T-helper 17 cell (primary cell): ENCODE results near the gene TXNL4B. TPM values are rescaled to one million over a fixed set of nuclear protein-coding genes. Genes with fewer than 3 reads are reported as not detected.

Source experiments
- ATAC-seq: fragments of 150-1000 bp; cut with Tn5 transposase; 2 replicates; pipeline ENCODE4 v1.10.0; 2021; ENCODE audit warnings: mild to moderate bottlenecking, moderate library complexity
- DNase-seq, 3 donors: peaks; one replicate each; pipeline versions ENCODE4 v3.0.0 to v3.0.0-alpha.2; 2020 to 2021
- H3K9me3 ChIP-seq: one replicate; pipeline ENCODE4 v1.7.0; 2013; ENCODE audit warnings: low read length, mild to moderate bottlenecking; ENCODE audit not compliant: control insufficient read depth, poor library complexity, severe bottlenecking
- H3K27ac Mint-ChIP-seq: one replicate; pipeline ENCODE4 v1.8.0; 2022; ENCODE audit warnings: mild to moderate bottlenecking, moderate library complexity, mixed read lengths
- H3K27me3 Mint-ChIP-seq: one replicate; pipeline ENCODE4 v1.8.0; 2022; ENCODE audit warnings: mixed read lengths
- H3K36me3 Mint-ChIP-seq: one replicate; pipeline ENCODE4 v1.8.0; 2022; ENCODE audit warnings: low read depth, mixed read lengths
- H3K4me1 Mint-ChIP-seq: one replicate; pipeline ENCODE4 v1.8.0; 2022; ENCODE audit warnings: mild to moderate bottlenecking, mixed read lengths
- H3K4me3 Mint-ChIP-seq: one replicate; pipeline ENCODE4 v1.8.0; 2022; ENCODE audit warnings: mild to moderate bottlenecking, moderate library complexity, mixed read lengths
- total RNA-seq, 4 donors: library from RNA in 2 of 4; stranded (reverse) in 2 of 4; gene quantifications; one replicate each; pipeline ENCODE4 v1.2.3 and lab custom pipeline; 2022 to 2026

TXNL4B gene
- 10 to 100 TPM; 11.3 to 14.0 TPM for total RNA-seq
- 12.1 to 22.6 reads per million in 2 donors for total RNA-seq (lab: John Stamatoyannopoulos, UW)

GRCh38 chr16:72093448-72094265, at the start of gene TXNL4B, which contains the start of gene DHX38:
TXNL4B (minus strand) TSS chr16:72093620; CDS start chr16:72090749, 2,871 bp downstream.
DHX38 (plus strand) TSS chr16:72093847; CDS start chr16:72096158, 2,311 bp downstream.
- Mint-ChIP-seq H3K36me3 (peaks cover 12% of the 10 kb centered on the region), H3K27ac (peak within 1 kb of the TSS; percentile 99), H3K4me3 (peak within 1 kb of the TSS; percentile 98), H3K4me1 (peaks cover 55% of the 10 kb centered on the region), H3K27me3 (no peaks in the 10 kb centered on the region)
- peak; percentile 97 for ATAC-seq
- no peaks in the 10 kb centered on the region for H3K9me3 ChIP-seq
- peak; percentile 74 to 84 (median 81) for DNase-seq

GRCh38 chr16:72142476-72142875, 49.1 kb upstream of the TXNL4B start:
- no peaks in the 10 kb centered on the region for H3K9me3 ChIP-seq
- Mint-ChIP-seq H3K27ac (no peak overlapping the region), H3K36me3 (peaks cover 2% of the 10 kb centered on the region), H3K27me3 (peaks cover 16% of the 10 kb centered on the region), H3K4me3 (no peak overlapping the region), H3K4me1 (no peaks in the 10 kb centered on the region)
- DNase-seq (no peak), ATAC-seq (no peak)

GRCh38 chr16:72139908-72140307, 46.5 kb upstream of the TXNL4B start:
- no peaks in the 10 kb centered on the region for H3K9me3 ChIP-seq
- Mint-ChIP-seq H3K36me3 (peaks cover 2% of the 10 kb centered on the region), H3K27me3 (peaks cover 21% of the 10 kb centered on the region), H3K4me1 (no peaks in the 10 kb centered on the region), H3K27ac (no peak overlapping the region), H3K4me3 (no peak overlapping the region)
- DNase-seq: no peak
- ATAC-seq: no peak

- Mint-ChIP-seq H3K36me3 (peaks cover under 1% of the 10 kb centered on the region), H3K4me1 (no peaks in the 10 kb centered on the region), H3K4me3 (no peak overlapping the region), H3K27ac (no peak overlapping the region), H3K27me3 (peaks cover 19% of the 10 kb centered on the region)
- no peak for DNase-seq
- ATAC-seq: no peak
- no peaks in the 10 kb centered on the region for H3K9me3 ChIP-seq
These were observed 44.7 kb upstream of the TXNL4B start for GRCh38 chr16:72138064-72138572.

GRCh38 chr16:72137380-72138063, 44.1 kb upstream of the TXNL4B start:
- H3K4me1 Mint-ChIP-seq: no peaks in the 10 kb centered on the region
- H3K27me3 Mint-ChIP-seq: peaks cover 16% of the 10 kb centered on the region
- no peak for ATAC-seq
- H3K36me3 Mint-ChIP-seq: no peaks in the 10 kb centered on the region
- H3K4me3 Mint-ChIP-seq: no peak overlapping the region
- no peak for DNase-seq
- H3K9me3 ChIP-seq: no peaks in the 10 kb centered on the region
- H3K27ac Mint-ChIP-seq: peak overlapping the region; percentile 10

GRCh38 chr16:72134507-72134906, 41.1 kb upstream of the TXNL4B start:
- DNase-seq: no peak
- no peaks in the 10 kb centered on the region for H3K9me3 ChIP-seq
- Mint-ChIP-seq H3K4me1 (peaks cover 4% of the 10 kb centered on the region), H3K27ac (no peak overlapping the region), H3K4me3 (no peak overlapping the region), H3K27me3 (peaks cover 18% of the 10 kb centered on the region), H3K36me3 (no peaks in the 10 kb centered on the region)
- no peak for ATAC-seq

- H3K27me3 Mint-ChIP-seq: peaks cover 17% of the 10 kb centered on the region
- peaks cover 2% of the 10 kb centered on the region for H3K36me3 Mint-ChIP-seq
- ATAC-seq: no peak
- H3K4me3 Mint-ChIP-seq: no peak overlapping the region
- no peaks in the 10 kb centered on the region for H3K9me3 ChIP-seq
- H3K27ac Mint-ChIP-seq: no peak overlapping the region
- H3K4me1 Mint-ChIP-seq: peaks cover 4% of the 10 kb centered on the region
- no peak for DNase-seq
These were observed 39.3 kb upstream of the TXNL4B start for GRCh38 chr16:72132726-72133125.

- no peak overlapping the region for H3K27ac Mint-ChIP-seq
- H3K4me3 Mint-ChIP-seq: no peak overlapping the region
- no peaks in the 10 kb centered on the region for H3K9me3 ChIP-seq
- peaks cover 4% of the 10 kb centered on the region for H3K4me1 Mint-ChIP-seq
- H3K36me3 Mint-ChIP-seq: peaks cover 2% of the 10 kb centered on the region
- peaks cover 10% of the 10 kb centered on the region for H3K27me3 Mint-ChIP-seq
- no peak for DNase-seq
- no peak for ATAC-seq
These were observed 37.6 kb upstream of the TXNL4B start for GRCh38 chr16:72131036-72131435.

GRCh38 chr16:72129976-72130656, 36.7 kb upstream of the TXNL4B start:
- Mint-ChIP-seq H3K36me3 (peaks cover 2% of the 10 kb centered on the region), H3K27ac (no peak overlapping the region), H3K4me1 (peaks cover 5% of the 10 kb centered on the region), H3K27me3 (peaks cover 10% of the 10 kb centered on the region), H3K4me3 (no peak overlapping the region)
- no peak for DNase-seq
- no peak for ATAC-seq
- no peaks in the 10 kb centered on the region for H3K9me3 ChIP-seq

GRCh38 chr16:72128701-72129100, 35.3 kb upstream of the TXNL4B start:
- H3K27ac Mint-ChIP-seq: peak overlapping the region; percentile 56
- H3K4me1 Mint-ChIP-seq: peaks cover 8% of the 10 kb centered on the region
- H3K27me3 Mint-ChIP-seq: peaks cover 10% of the 10 kb centered on the region
- H3K4me3 Mint-ChIP-seq: no peak overlapping the region
- no peaks in the 10 kb centered on the region for H3K9me3 ChIP-seq
- DNase-seq: no peak
- peaks cover 2% of the 10 kb centered on the region for H3K36me3 Mint-ChIP-seq
- ATAC-seq: no peak

- Mint-ChIP-seq H3K4me1 (peaks cover 8% of the 10 kb centered on the region), H3K36me3 (peaks cover 2% of the 10 kb centered on the region), H3K27me3 (peaks cover 9% of the 10 kb centered on the region), H3K27ac (no peak overlapping the region), H3K4me3 (no peak overlapping the region)
- ATAC-seq (no peak), DNase-seq (no peak)
- H3K9me3 ChIP-seq: no peaks in the 10 kb centered on the region
These were observed 33.0 kb upstream of the TXNL4B start for GRCh38 chr16:72126429-72126765.

GRCh38 chr16:72125635-72126428, 32.4 kb upstream of the TXNL4B start:
- Mint-ChIP-seq H3K36me3 (peaks cover 2% of the 10 kb centered on the region), H3K4me3 (no peak overlapping the region), H3K27me3 (peaks cover 3% of the 10 kb centered on the region), H3K27ac (no peak overlapping the region), H3K4me1 (peaks cover 6% of the 10 kb centered on the region)
- DNase-seq: no peak
- no peaks in the 10 kb centered on the region for H3K9me3 ChIP-seq
- no peak for ATAC-seq
